Activated CD8-positive, alpha-beta T cell treated with anti-CD3 and anti-CD28 coated beads, Interleukin-2, amount 10 ng/mL, durations not matched to agents 7 days and 5 days (primary cell): ENCODE measurements around the gene IMMT. TPM values are rescaled to one million over a fixed set of nuclear protein-coding genes. Genes with fewer than 3 reads are reported as not detected.

Source experiments
- ATAC-seq: fragments of 150-1000 bp; cut with Tn5 transposase; one replicate; pipeline ENCODE4 v1.10.0; 2021; ENCODE audit warnings: moderate library complexity
- CTCF ChIA-PET: fragments of 350-600 bp; sonication (Branson Sonifier 250); formaldehyde crosslinking; loops from one replicate; lab custom pipeline; 2021; ENCODE audit warnings: antibody characterized with exemption; lab: Charles Lee
- POLR2A ChIA-PET: fragments of 350-600 bp; sonication (Branson Sonifier 250); formaldehyde crosslinking; loops from one replicate; lab custom pipeline; 2021; ENCODE audit warnings: antibody characterized with exemption; lab: Charles Lee
- DNase-seq: peaks from one replicate; pipeline ENCODE4 v3.0.0-alpha.2; 2020
- H3K27ac Mint-ChIP-seq: one replicate; pipeline ENCODE4 v1.8.0; 2021; ENCODE audit warnings: mild to moderate bottlenecking, mixed read lengths
- H3K27me3 Mint-ChIP-seq: one replicate; pipeline ENCODE4 v1.8.0; 2021; ENCODE audit warnings: low read depth, mixed read lengths
- H3K36me3 Mint-ChIP-seq: one replicate; pipeline ENCODE4 v1.8.0; 2021; ENCODE audit warnings: low read depth, mixed read lengths
- H3K4me1 Mint-ChIP-seq: one replicate; pipeline ENCODE4 v1.8.0; 2021; ENCODE audit warnings: low read depth, mixed read lengths
- H3K4me3 Mint-ChIP-seq: one replicate; pipeline ENCODE4 v1.8.0; 2021; ENCODE audit warnings: mild to moderate bottlenecking, mixed read lengths
- H3K9me3 Mint-ChIP-seq: one replicate; pipeline ENCODE4 v1.8.0; 2022; ENCODE audit warnings: mixed read lengths; ENCODE audit not compliant: insufficient read depth
- total RNA-seq, 2 experiments: library from RNA; stranded (reverse); gene quantifications; one replicate each; pipeline ENCODE4 v1.2.3, GENCODE V29; 2021

IMMT gene
- total RNA-seq, 2 experiments from 2014 or later, result 126 to 132 TPM

- POLR2A ChIA-PET, result no interaction called here
- CTCF ChIA-PET, result no interaction called here
Measured at GRCh38 chr2:86170449-86170848, 24.8 kb downstream of the IMMT start.

GRCh38 chr2:86160156-86160952 lies 34.9 kb downstream of the IMMT start:
- Mint-ChIP-seq H3K27me3 (no peaks in the 10 kb centered on the region), H3K9me3 (no peaks in the 10 kb centered on the region), H3K4me1 (no peaks in the 10 kb centered on the region), H3K4me3 (no peak overlapping the region), H3K36me3 (peaks cover 61% of the 10 kb centered on the region), H3K27ac (no peak overlapping the region)
- DNase-seq (no peak), ATAC-seq (no peak)
- POLR2A ChIA-PET, result interaction anchor here (1.1 kb wide), 1 partner anchor 9 kb away, joined by 3 read pairs; no protein-coding TSS in a partner anchor
- CTCF ChIA-PET, result no interaction called here

More at GRCh38 chr2:86170449-86170848, 24.8 kb downstream of the IMMT start:
- H3K27me3 Mint-ChIP-seq, result no peaks in the 10 kb centered on the region
- no peaks in the 10 kb centered on the region for H3K9me3 Mint-ChIP-seq
- H3K4me3 Mint-ChIP-seq, result no peak overlapping the region
- H3K36me3 Mint-ChIP-seq, result peaks cover 57% of the 10 kb centered on the region
- H3K27ac Mint-ChIP-seq, result no peak overlapping the region
- DNase-seq (no peak), ATAC-seq (no peak)
- peaks cover 6% of the 10 kb centered on the region for H3K4me1 Mint-ChIP-seq

GRCh38 chr2:86158286-86158685 lies 37.0 kb downstream of the IMMT start:
- Mint-ChIP-seq H3K36me3 (peaks cover 58% of the 10 kb centered on the region), H3K9me3 (no peaks in the 10 kb centered on the region), H3K4me1 (no peaks in the 10 kb centered on the region), H3K4me3 (no peak overlapping the region), H3K27me3 (no peaks in the 10 kb centered on the region), H3K27ac (no peak overlapping the region)
- DNase-seq (no peak), ATAC-seq (no peak)
- ChIA-PET CTCF (no interaction called here), POLR2A (no interaction called here)

GRCh38 chr2:86157009-86157556 lies 38.2 kb downstream of the IMMT start:
- H3K4me3 Mint-ChIP-seq, result no peak overlapping the region
- peaks cover 54% of the 10 kb centered on the region for H3K36me3 Mint-ChIP-seq
- no peaks in the 10 kb centered on the region for H3K9me3 Mint-ChIP-seq
- H3K4me1 Mint-ChIP-seq, result no peaks in the 10 kb centered on the region
- DNase-seq, result no peak
- no peak overlapping the region for H3K27ac Mint-ChIP-seq
- POLR2A ChIA-PET, result no interaction called here
- H3K27me3 Mint-ChIP-seq, result no peaks in the 10 kb centered on the region
- ATAC-seq, result no peak
- CTCF ChIA-PET, result no interaction called here

- Mint-ChIP-seq H3K9me3 (no peaks in the 10 kb centered on the region), H3K27ac (no peak overlapping the region), H3K36me3 (peaks cover 59% of the 10 kb centered on the region), H3K4me3 (no peak overlapping the region), H3K4me1 (peaks cover 5% of the 10 kb centered on the region), H3K27me3 (no peaks in the 10 kb centered on the region)
- DNase-seq, result no peak
- ChIA-PET CTCF (interaction anchor here (0.6 kb wide), 1 partner anchor 50 kb away, joined by 5 read pairs; no protein-coding TSS in a partner anchor), POLR2A (interaction anchor here (0.6 to 1.3 kb wide), 3 partner anchors 9 to 45 kb away, joined by 3 to 4 read pairs (median 3); partner anchors contain the start of gene IMMT)
- no peak for ATAC-seq
Measured at GRCh38 chr2:86150502-86150901, 44.8 kb downstream of the IMMT start.

GRCh38 chr2:86147793-86148192 lies 47.5 kb downstream of the IMMT start:
- peak overlapping the region; percentile 28 for H3K27ac Mint-ChIP-seq
- no peak overlapping the region for H3K4me3 Mint-ChIP-seq
- ChIA-PET CTCF (no interaction called here), POLR2A (no interaction called here)
- H3K4me1 Mint-ChIP-seq, result peaks cover 5% of the 10 kb centered on the region
- no peaks in the 10 kb centered on the region for H3K9me3 Mint-ChIP-seq
- ATAC-seq (no peak), DNase-seq (no peak)
- no peaks in the 10 kb centered on the region for H3K27me3 Mint-ChIP-seq
- H3K36me3 Mint-ChIP-seq, result peaks cover 69% of the 10 kb centered on the region

- ATAC-seq, result no peak
- no peak for DNase-seq
- Mint-ChIP-seq H3K9me3 (no peaks in the 10 kb centered on the region), H3K4me1 (peaks cover 5% of the 10 kb centered on the region), H3K4me3 (no peak overlapping the region), H3K36me3 (peaks cover 67% of the 10 kb centered on the region), H3K27ac (peak overlapping the region; percentile 4), H3K27me3 (no peaks in the 10 kb centered on the region)
- POLR2A ChIA-PET, result no interaction called here
- CTCF ChIA-PET, result no interaction called here
Measured at GRCh38 chr2:86143926-86144685, 51.2 kb downstream of the IMMT start.

GRCh38 chr2:86143307-86143706 lies 52.0 kb downstream of the IMMT start:
- CTCF ChIA-PET, result no interaction called here
- H3K9me3 Mint-ChIP-seq, result no peaks in the 10 kb centered on the region
- ATAC-seq (no peak), DNase-seq (no peak)
- no peak overlapping the region for H3K27ac Mint-ChIP-seq
- H3K4me1 Mint-ChIP-seq, result peaks cover 5% of the 10 kb centered on the region
- H3K36me3 Mint-ChIP-seq, result peaks cover 70% of the 10 kb centered on the region
- no peak overlapping the region for H3K4me3 Mint-ChIP-seq
- POLR2A ChIA-PET, result interaction anchor here (0.6 kb wide), 1 partner anchor 10 kb away, joined by 3 read pairs; no protein-coding TSS in a partner anchor
- H3K27me3 Mint-ChIP-seq, result no peaks in the 10 kb centered on the region

GRCh38 chr2:86142436-86143257 lies 52.6 kb downstream of the IMMT start:
- Mint-ChIP-seq H3K9me3 (no peaks in the 10 kb centered on the region), H3K4me1 (peaks cover under 1% of the 10 kb centered on the region), H3K27me3 (no peaks in the 10 kb centered on the region), H3K27ac (no peak overlapping the region), H3K36me3 (peaks cover 70% of the 10 kb centered on the region), H3K4me3 (no peak overlapping the region)
- DNase-seq (no peak), ATAC-seq (no peak)
- ChIA-PET CTCF (no interaction called here), POLR2A (interaction anchor here (0.6 kb wide), 1 partner anchor 11 kb away, joined by 3 read pairs; no protein-coding TSS in a partner anchor)

GRCh38 chr2:86140969-86141392 lies 54.3 kb downstream of the IMMT start:
- ChIA-PET POLR2A (no interaction called here), CTCF (no interaction called here)
- Mint-ChIP-seq H3K9me3 (no peaks in the 10 kb centered on the region), H3K4me3 (no peak overlapping the region), H3K27me3 (no peaks in the 10 kb centered on the region), H3K4me1 (no peaks in the 10 kb centered on the region), H3K36me3 (peaks cover 78% of the 10 kb centered on the region), H3K27ac (no peak overlapping the region)
- DNase-seq (no peak), ATAC-seq (no peak)

- ChIA-PET CTCF (no interaction called here), POLR2A (no interaction called here)
- Mint-ChIP-seq H3K27me3 (no peaks in the 10 kb centered on the region), H3K9me3 (no peaks in the 10 kb centered on the region), H3K36me3 (peaks cover 85% of the 10 kb centered on the region), H3K4me1 (no peaks in the 10 kb centered on the region), H3K4me3 (no peak overlapping the region), H3K27ac (no peak overlapping the region)
- no peak for ATAC-seq
- no peak for DNase-seq
Measured at GRCh38 chr2:86139981-86140380, 55.3 kb downstream of the IMMT start.
